K562 (cell line): Measurements from ENCODE around the gene GPR139. TPM values are rescaled to one million over a fixed set of nuclear protein-coding genes. Genes with fewer than 3 reads are reported as not detected.

ENCODE experiments used
- ATAC-seq: fragments of 200-7000 bp; cut with Tn5 transposase; 3 replicates; pipeline ENCODE4 v1.9.1; 2020; ENCODE audit warnings: moderate library complexity
- BruUV-seq: library from RNA; stranded (reverse); fragments of 400-500 nt; replicated peaks from 2 replicates; lab custom pipeline; 2021; lab: Mats Ljungman, UMichigan
- CTCF ChIA-PET: fragments of 300-600 bp; formaldehyde crosslinking; extraction: SDS; loops from one replicate; lab custom pipeline; 2021; ENCODE audit warnings: low intra/inter-chr PET ratio; lab: Yijun Ruan, JAX
- POLR2A ChIA-PET: fragments of 300-600, 350-650 bp; sonication (Branson Sonifier 250); formaldehyde crosslinking; extraction: SDS; loops from one replicate; lab custom pipeline; 2021; ENCODE audit warnings: antibody characterized with exemption, inconsistent platforms; lab: Yijun Ruan, JAX
- DNase-seq, 4 experiments: peaks; one replicate each; pipeline versions ENCODE4 v3.0.0 to v3.0.0-alpha.2; 2011 to 2018; ENCODE audit warnings: low spot score in 3 of 4, mixed read lengths in 3 of 4; ENCODE audit errors: extremely low read depth in 1 of 4
- FAIRE-seq: peaks from 2 replicates; lab custom pipeline; 2011; peaks lifted over from hg19 to GRCh38; lab: Jason Lieb, UNC
- H2AFZ ChIP-seq: 2 replicates; pipeline ENCODE4 v1.6.0; 2011; ENCODE audit warnings: low read depth, low read length, control low read depth, inconsistent platforms
- H3K27ac ChIP-seq: fragments of 200-600 bp; 3 replicates; pipeline ENCODE4 v1.8.0; 2011; ENCODE audit warnings: low read depth, mild to moderate bottlenecking, control low read depth, inconsistent platforms, low read length, moderate library complexity, mixed read lengths; ENCODE audit errors: extremely low read depth
- H3K27me3 ChIP-seq, 2 experiments: fragments of 300-600 bp in 1 of 2; 2 replicates in 1 of 2; 3 replicates in 1 of 2; pipeline versions ENCODE4 v1.6.0 to v1.8.0; 2011; ENCODE audit warnings: inconsistent platforms in 2 of 2, low read length in 2 of 2, mild to moderate bottlenecking in 1 of 2, mixed read lengths in 1 of 2, moderate library complexity in 1 of 2; ENCODE audit not compliant: control insufficient read depth in 2 of 2, insufficient read depth in 2 of 2
- H3K36me3 ChIP-seq: fragments of 300-600 bp; 3 replicates; pipeline ENCODE4 v1.8.0; 2011; ENCODE audit warnings: mild to moderate bottlenecking, low read length, inconsistent platforms; ENCODE audit not compliant: control insufficient read depth, insufficient read depth
- H3K4me1 ChIP-seq, 2 experiments: fragments of 200-600 bp in 1 of 2; replicated peaks in 1 of 2; 2 replicates in 1 of 2; 3 replicates in 1 of 2; pipeline versions ENCODE4 v1.5.1 to v1.8.0; 2011; ENCODE audit warnings: inconsistent platforms in 2 of 2, low read length in 2 of 2, mild to moderate bottlenecking in 1 of 2, mixed read lengths in 1 of 2, moderate library complexity in 1 of 2; ENCODE audit not compliant: control insufficient read depth in 2 of 2, insufficient read depth in 2 of 2
- H3K4me2 ChIP-seq: 2 replicates; pipeline ENCODE4 v1.6.1; 2011; ENCODE audit warnings: low read length, control low read depth, inconsistent platforms, mixed read lengths; ENCODE audit not compliant: insufficient read depth
- H3K4me3 ChIP-seq: fragments of 200-600 bp; sonication (generic), shearing (Covaris generic); 2 replicates; pipeline ENCODE4 v1.5.1; 2016; ENCODE audit warnings: control low read depth, inconsistent platforms
- H3K79me2 ChIP-seq: fragments of 200-600 bp; 3 replicates; pipeline ENCODE4 v1.8.0; 2011; ENCODE audit warnings: low read length, inconsistent platforms; ENCODE audit not compliant: control insufficient read depth, insufficient read depth
- H3K9ac ChIP-seq, 2 experiments: 2 replicates each; pipeline versions ENCODE4 v1.6.0 to v1.6.1; 2011; ENCODE audit warnings: low read depth in 2 of 2, low read length in 2 of 2, control low read depth in 1 of 2, inconsistent platforms in 1 of 2, mild to moderate bottlenecking in 1 of 2, mixed read lengths in 1 of 2; ENCODE audit not compliant: insufficient read depth in 1 of 2
- H3K9me1 ChIP-seq: one replicate; pipeline ENCODE4 v1.6.0; 2011; ENCODE audit warnings: inconsistent platforms, mild to moderate bottlenecking, low read length, moderate library complexity; ENCODE audit not compliant: control insufficient read depth, insufficient read depth
- H3K9me3 ChIP-seq: replicated peaks from 2 replicates; pipeline ENCODE4 v1.5.1; 2011; ENCODE audit warnings: low read depth, low read length, inconsistent platforms; ENCODE audit not compliant: control insufficient read depth, insufficient read depth
- H4K20me1 ChIP-seq: replicated peaks from 2 replicates; pipeline ENCODE4 v1.6.1; 2011; ENCODE audit warnings: low read length, inconsistent platforms, mixed read lengths; ENCODE audit not compliant: control insufficient read depth, insufficient read depth
- ARID1B ChIP-seq: fragments of 450-650 bp; IDR thresholded peaks from 2 replicates; pipeline ENCODE4 v1.6.1; 2016; ENCODE audit warnings: antibody characterized with exemption, mild to moderate bottlenecking, inconsistent platforms
- NCOA1 ChIP-seq: fragments of 450-650 bp; IDR thresholded peaks from 2 replicates; pipeline ENCODE4 v1.6.1; 2016; ENCODE audit warnings: low read depth
- PHB ChIP-seq: fragments of 250-450 bp; sonication (Bioruptor Pico); IDR thresholded peaks from 2 replicates; pipeline ENCODE4 v1.5.0; 2021
- ZNF165 ChIP-seq: fragments of 250-450 bp; sonication (Bioruptor Pico); IDR thresholded peaks from 2 replicates; pipeline ENCODE4 v1.4.0; 2020; ENCODE audit warnings: borderline replicate concordance
- ZNF57 ChIP-seq: fragments of 450-650 bp; formaldehyde crosslinking; IDR thresholded peaks from 2 replicates; pipeline ENCODE4 v1.4.0; 2020; ENCODE audit warnings: mild to moderate bottlenecking, moderate library complexity
- WGBS: fragments of 100-300 bp; shearing (Covaris generic); methylation state at CpG from one replicate; pipeline ENCODE4 v1.1.6; 2016; ENCODE audit warnings: low coverage, mixed read lengths; ENCODE audit not compliant: insufficient coverage; ENCODE audit errors: missing lambda C conversion rate; 5-methylcytosine and 5-hydroxymethylcytosine counted together
- in situ Hi-C: fragments of 300-500 bp; cut with MboI; formaldehyde crosslinking; loops from 4 replicates; pipeline ENCODE4 v1.15.0; 2018; ENCODE audit warnings: inconsistent platforms, mixed read lengths
- intact Hi-C: fragments of 100-400 bp; cut with micrococcal nuclease; formaldehyde crosslinking; loops from 2 replicates; pipeline ENCODE4 v1.14.2; 2022
- polyA plus RNA-seq, 8 experiments: library from polyadenylated mRNA; depleted of rRNA in 4 of 8; stranded (reverse) in 5 of 8; unstranded in 3 of 8; fragments of >200 nt; fragmentation: Nextera tagmentation in 2 of 8; fragmentation: Illumina TruSeq in 1 of 8; extraction: Ambion mirVana in 2 of 8; extraction: Trizol in 1 of 8; gene quantifications; 2 replicates each; pipeline versions ENCODE4 v1.2.1 to v1.2.3, GENCODE V29; 2011 to 2014; ENCODE audit warnings: inconsistent platforms in 1 of 8, missing spikeins in 1 of 8
- total RNA-seq, 7 experiments: library from RNA; depleted of rRNA in 6 of 7; stranded (reverse); fragments of >200 nt in 6 of 7; fragmentation: Illumina TruSeq in 2 of 7; extraction: Trizol in 2 of 7; gene quantifications; 2 replicates each; pipeline versions ENCODE4 v1.2.1 to v1.2.3, GENCODE V29; 2011 to 2021; ENCODE audit warnings: low replicate concordance in 1 of 7
- TF ChIP-seq, protein P1 (sequence below): fragments of 250-450 bp; sonication (Bioruptor Pico); IDR thresholded peaks from 2 replicates; pipeline ENCODE4 v1.5.0; 2021; ENCODE audit warnings: mild to moderate bottlenecking, borderline replicate concordance

The GPR139 gene
- total and polyA plus RNA-seq, 9 of the 15 experiments (the other 6 are each of a cell fraction or from before 2014, with no cell fraction given) = not detected

DNA sequence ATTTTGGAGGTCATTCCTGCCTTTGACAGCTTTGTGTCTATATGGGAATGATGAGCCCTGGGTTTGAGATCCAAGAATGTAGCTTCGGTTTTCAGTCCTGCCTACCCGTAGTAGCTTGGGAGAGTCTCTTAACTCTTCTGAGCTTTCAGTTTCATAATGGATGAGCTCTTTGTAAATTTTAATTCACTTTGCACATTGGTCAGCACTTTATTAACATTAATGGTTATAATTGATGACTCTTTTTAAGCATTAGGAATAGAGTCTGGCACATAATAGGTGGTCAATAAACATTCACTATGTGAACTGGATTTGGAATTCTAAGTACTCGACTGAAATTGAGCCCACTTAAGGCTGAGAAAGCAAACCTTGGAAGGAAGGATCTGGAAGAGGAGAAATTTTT, 17.3 kb downstream of the GPR139 start:
- Histone ChIP-seq H3K9me3 (no peaks in the 10 kb centered on the region), H3K9me1 (no peaks in the 10 kb centered on the region)
- TF ChIP-seq ZNF165 (CRISPR knock-in tag) = no peak
- TF ChIP-seq, all 486 proteins: peak for 0
- peaks cover 0 to 10% of the 10 kb centered on the region in 2 experiments; a peak in 2 of 5 replicates for H3K27me3 ChIP-seq
- H2AFZ ChIP-seq = no peak overlapping the region
- H3K9ac ChIP-seq = no peak overlapping the region
- no peak for DNase-seq
- H4K20me1 ChIP-seq = no peaks in the 10 kb centered on the region; the same call in 1 of the 2 replicates
- no peaks in the 10 kb centered on the region for H3K36me3 ChIP-seq
- ChIA-PET POLR2A (interaction anchor here (1.3 kb wide), 1 partner anchor 24 kb away, joined by 5 read pairs; no protein-coding TSS in a partner anchor), CTCF (no interaction called here)
- no peak overlapping the region for H3K27ac ChIP-seq
- in situ Hi-C loops (no loop called here), intact Hi-C loops (no loop called here)
- FAIRE-seq = no peak
- ATAC-seq = no peak
- no TSS peak for BruUV-seq
- WGBS = 3% methylated on average over 3 of the region's 3 CpGs
- H3K4me3 ChIP-seq = no peak overlapping the region
- no peaks in the 10 kb centered on the region for H3K79me2 ChIP-seq
- H3K4me2 ChIP-seq = no peak overlapping the region
- no peaks in the 10 kb centered on the region; a peak in 1 of 5 replicates for H3K4me1 ChIP-seq

DNA sequence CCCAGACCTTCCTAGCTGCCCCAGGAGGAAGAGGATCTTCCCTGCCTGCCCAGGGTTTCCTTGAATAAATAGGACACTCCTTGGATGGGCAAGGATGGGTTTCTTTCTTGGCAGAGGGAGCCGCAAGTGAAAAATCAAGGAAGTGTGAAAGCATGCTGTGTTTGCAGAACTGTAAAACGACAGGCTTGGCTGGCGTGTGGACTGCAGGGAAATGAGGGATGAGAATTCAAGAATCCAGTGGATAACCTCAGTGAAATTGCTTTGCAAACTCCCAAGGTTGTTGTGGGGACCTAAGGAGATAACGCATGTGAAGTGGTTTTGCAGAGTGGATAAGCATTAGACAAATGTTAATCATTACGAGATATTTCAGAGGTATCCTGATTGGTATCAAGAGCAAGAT, 20.4 kb downstream of the GPR139 start:
- Histone ChIP-seq H3K9me3 (no peaks in the 10 kb centered on the region), H3K9me1 (no peaks in the 10 kb centered on the region), H2AFZ (no peak overlapping the region), H3K4me1 (no peaks in the 10 kb centered on the region; a peak in 1 of 5 replicates), H3K79me2 (no peaks in the 10 kb centered on the region)
- intact Hi-C loops = no loop called here
- CTCF ChIA-PET = no interaction called here
- TF ChIP-seq NCOA1 (no peak), ZNF57 (CRISPR knock-in tag) (no peak), PHB (CRISPR knock-in tag) (no peak), ARID1B (no peak)
- TF ChIP-seq, protein P1, sequence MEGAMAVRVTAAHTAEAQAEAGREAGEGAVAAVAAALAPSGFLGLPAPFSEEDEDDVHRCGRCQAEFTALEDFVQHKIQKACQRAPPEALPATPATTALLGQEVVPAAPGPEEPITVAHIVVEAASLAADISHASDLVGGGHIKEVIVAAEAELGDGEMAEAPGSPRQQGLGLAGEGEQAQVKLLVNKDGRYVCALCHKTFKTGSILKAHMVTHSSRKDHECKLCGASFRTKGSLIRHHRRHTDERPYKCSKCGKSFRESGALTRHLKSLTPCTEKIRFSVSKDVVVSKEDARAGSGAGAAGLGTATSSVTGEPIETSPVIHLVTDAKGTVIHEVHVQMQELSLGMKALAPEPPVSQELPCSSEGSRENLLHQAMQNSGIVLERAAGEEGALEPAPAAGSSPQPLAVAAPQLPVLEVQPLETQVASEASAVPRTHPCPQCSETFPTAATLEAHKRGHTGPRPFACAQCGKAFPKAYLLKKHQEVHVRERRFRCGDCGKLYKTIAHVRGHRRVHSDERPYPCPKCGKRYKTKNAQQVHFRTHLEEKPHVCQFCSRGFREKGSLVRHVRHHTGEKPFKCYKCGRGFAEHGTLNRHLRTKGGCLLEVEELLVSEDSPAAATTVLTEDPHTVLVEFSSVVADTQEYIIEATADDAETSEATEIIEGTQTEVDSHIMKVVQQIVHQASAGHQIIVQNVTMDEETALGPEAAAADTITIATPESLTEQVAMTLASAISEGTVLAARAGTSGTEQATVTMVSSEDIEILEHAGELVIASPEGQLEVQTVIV = no peak
- TF ChIP-seq, all 486 proteins: peak for 0
- peaks cover 0 to 15% of the 10 kb centered on the region in 2 experiments; a peak in 2 of 5 replicates for H3K27me3 ChIP-seq
- no peak overlapping the region for H3K9ac ChIP-seq
- no peak for DNase-seq
- H4K20me1 ChIP-seq = no peaks in the 10 kb centered on the region; the same call in 1 of the 2 replicates
- H3K4me3 ChIP-seq = no peak overlapping the region
- no TSS peak for BruUV-seq
- no peak overlapping the region for H3K4me2 ChIP-seq
- FAIRE-seq = no peak
- no peak overlapping the region for H3K27ac ChIP-seq
- no peak for ATAC-seq
- POLR2A ChIA-PET = interaction anchor here (1.7 kb wide), 1 partner anchor 10 kb away, joined by 5 read pairs; no protein-coding TSS in a partner anchor
- 0% methylated on average over 5 of the region's 5 CpGs for WGBS
- no peaks in the 10 kb centered on the region for H3K36me3 ChIP-seq
- in situ Hi-C loops = no loop called here
